CD4-positive, CD25-positive, alpha-beta regulatory T cell (primary cell): ENCODE results near the gene XPR1. TPM values are rescaled to one million over a fixed set of nuclear protein-coding genes. Genes with fewer than 3 reads are reported as not detected.

ENCODE experiments used
- ATAC-seq, 2 donors: fragments of 150-1000 bp; cut with Tn5 transposase; one replicate each; pipeline ENCODE4 v1.10.0; 2021; ENCODE audit warnings: low read depth in 2 of 2, moderate number of reproducible peaks in 2 of 2, moderate library complexity in 1 of 2
- DNase-seq, 3 donors: peaks; one replicate each; pipeline versions ENCODE4 v3.0.0 to v3.0.0-alpha.2; 2012 to 2022; ENCODE audit warnings: mixed read lengths in 1 of 3
- H3K27ac ChIP-seq: one replicate; pipeline ENCODE4 v1.7.0; 2013; ENCODE audit warnings: mild to moderate bottlenecking, low read length; ENCODE audit not compliant: insufficient read depth, poor library complexity, severe bottlenecking
- H3K27me3 ChIP-seq: one replicate; pipeline ENCODE4 v1.7.0; 2013; ENCODE audit warnings: low read length; ENCODE audit not compliant: control insufficient read depth, insufficient read depth
- H3K36me3 ChIP-seq: one replicate; pipeline ENCODE4 v1.7.0; 2013; ENCODE audit warnings: mild to moderate bottlenecking, low read length, moderate library complexity; ENCODE audit not compliant: control insufficient read depth, insufficient read depth
- H3K4me1 ChIP-seq: 2 replicates; pipeline ENCODE4 v1.7.0; 2013; ENCODE audit warnings: mild to moderate bottlenecking, low read length; ENCODE audit not compliant: insufficient read depth, control insufficient read depth, poor library complexity, severe bottlenecking
- H3K4me3 ChIP-seq: one replicate; pipeline ENCODE4 v1.7.0; 2013; ENCODE audit warnings: low read depth, mild to moderate bottlenecking, low read length, moderate library complexity
- H3K9me3 ChIP-seq, 2 experiments: 1 replicate in 1 of 2; 2 replicates in 1 of 2; pipeline ENCODE4 v1.7.0; 2013; ENCODE audit warnings: low read length in 2 of 2, mild to moderate bottlenecking in 1 of 2, moderate library complexity in 1 of 2; ENCODE audit not compliant: control insufficient read depth in 2 of 2
- H3K27ac Mint-ChIP-seq, 3 donors: one replicate each; pipeline ENCODE4 v1.8.0; 2020 to 2022; ENCODE audit warnings: mild to moderate bottlenecking in 3 of 3, mixed read lengths in 3 of 3, moderate library complexity in 2 of 3
- H3K27me3 Mint-ChIP-seq: one replicate; pipeline ENCODE4 v1.8.0; 2022; ENCODE audit warnings: mild to moderate bottlenecking, mixed read lengths
- H3K36me3 Mint-ChIP-seq: one replicate; pipeline ENCODE4 v1.8.0; 2020; ENCODE audit warnings: mixed read lengths
- H3K4me1 Mint-ChIP-seq, 4 donors: one replicate each; pipeline ENCODE4 v1.8.0; 2020 to 2022; ENCODE audit warnings: mixed read lengths in 4 of 4, mild to moderate bottlenecking in 1 of 4
- H3K4me3 Mint-ChIP-seq, 4 donors: one replicate each; pipeline ENCODE4 v1.8.0; 2020 to 2022; ENCODE audit warnings: mild to moderate bottlenecking in 4 of 4, mixed read lengths in 4 of 4, moderate library complexity in 3 of 4
- H3K9me3 Mint-ChIP-seq, 7 donors: one replicate each; pipeline ENCODE4 v1.8.0; 2020 to 2022; ENCODE audit warnings: mixed read lengths in 7 of 7, mild to moderate bottlenecking in 3 of 7, moderate library complexity in 2 of 7
- polyA plus RNA-seq, 4 donors: library from polyadenylated mRNA; unstranded; fragments of 300-500 nt; fragmentation: Illumina TruSeq; gene quantifications; one replicate each; pipeline ENCODE4 v1.2.3, GENCODE V29; 2021
- total RNA-seq: library from RNA; stranded (reverse); gene quantifications from one replicate; pipeline ENCODE4 v1.2.3, GENCODE V29; 2022

XPR1 gene
- total and polyA plus RNA-seq, 5 donors from 2014 or later = 6.4 to 24.2 (median 11.1) TPM

- H3K4me3 Mint-ChIP-seq = no peak overlapping the region
- no peak overlapping the region for H3K27ac Mint-ChIP-seq
- no peaks in the 10 kb centered on the region for H3K27me3 ChIP-seq
- DNase-seq = no peak
- H3K27ac ChIP-seq = no peak overlapping the region
- H3K4me1 ChIP-seq = no peaks in the 10 kb centered on the region
- no peaks in the 10 kb centered on the region for H3K4me1 Mint-ChIP-seq
- no peaks in the 10 kb centered on the region for H3K9me3 ChIP-seq
- H3K9me3 Mint-ChIP-seq = no peaks in the 10 kb centered on the region
- no peaks in the 10 kb centered on the region for H3K36me3 ChIP-seq
- H3K4me3 ChIP-seq = no peak overlapping the region
- no peak for ATAC-seq
- no peaks in the 10 kb centered on the region for H3K36me3 Mint-ChIP-seq
- peaks cover 8% of the 10 kb centered on the region for H3K27me3 Mint-ChIP-seq
Observed at GRCh38 chr1:180922631-180923015, 290.8 kb downstream of the XPR1 start.

- Mint-ChIP-seq H3K4me1 (no peaks in the 10 kb centered on the region), H3K27ac (no peak overlapping the region), H3K9me3 (no peaks in the 10 kb centered on the region), H3K27me3 (peaks cover 8% of the 10 kb centered on the region), H3K4me3 (no peak overlapping the region), H3K36me3 (no peaks in the 10 kb centered on the region)
- no peak overlapping the region for H3K4me3 ChIP-seq
- no peak for ATAC-seq
- H3K36me3 ChIP-seq = no peaks in the 10 kb centered on the region
- no peak overlapping the region for H3K27ac ChIP-seq
- H3K27me3 ChIP-seq = no peaks in the 10 kb centered on the region
- no peak for DNase-seq
- H3K4me1 ChIP-seq = no peaks in the 10 kb centered on the region
- no peaks in the 10 kb centered on the region for H3K9me3 ChIP-seq
Observed at GRCh38 chr1:180923021-180923841, 291.4 kb downstream of the XPR1 start.

GRCh38 chr1:180923887-180924286 is 292.1 kb downstream of the XPR1 start:
- Histone ChIP-seq H3K27ac (no peak overlapping the region), H3K27me3 (no peaks in the 10 kb centered on the region), H3K9me3 (no peaks in the 10 kb centered on the region), H3K36me3 (no peaks in the 10 kb centered on the region), H3K4me3 (no peak overlapping the region), H3K4me1 (no peaks in the 10 kb centered on the region)
- no peaks in the 10 kb centered on the region for H3K4me1 Mint-ChIP-seq
- DNase-seq (no peak), ATAC-seq (no peak)
- H3K27me3 Mint-ChIP-seq = peaks cover 8% of the 10 kb centered on the region
- no peaks in the 10 kb centered on the region for H3K36me3 Mint-ChIP-seq
- no peaks in the 10 kb centered on the region for H3K9me3 Mint-ChIP-seq
- no peak overlapping the region for H3K27ac Mint-ChIP-seq
- H3K4me3 Mint-ChIP-seq = no peak overlapping the region

GRCh38 chr1:180924939-180925338 is 293.1 kb downstream of the XPR1 start:
- Mint-ChIP-seq H3K4me3 (no peak overlapping the region), H3K27ac (no peak overlapping the region), H3K4me1 (no peaks in the 10 kb centered on the region), H3K9me3 (no peaks in the 10 kb centered on the region), H3K27me3 (peaks cover 4% of the 10 kb centered on the region), H3K36me3 (no peaks in the 10 kb centered on the region)
- no peak for DNase-seq
- no peaks in the 10 kb centered on the region for H3K27me3 ChIP-seq
- no peak overlapping the region for H3K27ac ChIP-seq
- ATAC-seq = no peak
- no peaks in the 10 kb centered on the region for H3K36me3 ChIP-seq
- H3K4me1 ChIP-seq = no peaks in the 10 kb centered on the region
- no peaks in the 10 kb centered on the region for H3K9me3 ChIP-seq
- no peak overlapping the region for H3K4me3 ChIP-seq

- Histone ChIP-seq H3K4me3 (no peak overlapping the region), H3K27me3 (no peaks in the 10 kb centered on the region), H3K36me3 (no peaks in the 10 kb centered on the region), H3K27ac (no peak overlapping the region), H3K9me3 (no peaks in the 10 kb centered on the region), H3K4me1 (no peaks in the 10 kb centered on the region)
- Mint-ChIP-seq H3K27me3 (peaks cover 4% of the 10 kb centered on the region), H3K27ac (no peak overlapping the region), H3K4me1 (no peaks in the 10 kb centered on the region), H3K4me3 (no peak overlapping the region), H3K36me3 (no peaks in the 10 kb centered on the region), H3K9me3 (no peaks in the 10 kb centered on the region)
- DNase-seq = no peak
- ATAC-seq = no peak
Observed at GRCh38 chr1:180925471-180926051, 293.7 kb downstream of the XPR1 start.

- H3K36me3 ChIP-seq = no peaks in the 10 kb centered on the region
Observed at GRCh38 chr1:180926164-180926981, 294.6 kb downstream of the XPR1 start.

GRCh38 chr1:180927348-180927747 is 295.5 kb downstream of the XPR1 start:
- Mint-ChIP-seq H3K27ac (no peak overlapping the region), H3K9me3 (no peaks in the 10 kb centered on the region), H3K27me3 (peaks cover 4% of the 10 kb centered on the region), H3K4me1 (no peaks in the 10 kb centered on the region), H3K4me3 (no peak overlapping the region), H3K36me3 (no peaks in the 10 kb centered on the region)
- ATAC-seq = no peak
- H3K36me3 ChIP-seq = no peaks in the 10 kb centered on the region
- no peak overlapping the region for H3K4me3 ChIP-seq
- H3K9me3 ChIP-seq = no peaks in the 10 kb centered on the region
- H3K4me1 ChIP-seq = no peaks in the 10 kb centered on the region
- H3K27ac ChIP-seq = no peak overlapping the region
- DNase-seq = no peak
- no peaks in the 10 kb centered on the region for H3K27me3 ChIP-seq

More at GRCh38 chr1:180926164-180926981, 294.6 kb downstream of the XPR1 start:
- DNase-seq = peak in 1 of 3 donors; percentile 33
- ATAC-seq = peak in 1 of 2 donors; percentile 27
- no peak overlapping the region for H3K4me3 Mint-ChIP-seq
- no peaks in the 10 kb centered on the region for H3K27me3 ChIP-seq
- H3K36me3 Mint-ChIP-seq = no peaks in the 10 kb centered on the region
- H3K27ac ChIP-seq = no peak overlapping the region
- H3K9me3 ChIP-seq = no peaks in the 10 kb centered on the region
- H3K4me3 ChIP-seq = no peak overlapping the region
- H3K27me3 Mint-ChIP-seq = peaks cover 4% of the 10 kb centered on the region
- H3K9me3 Mint-ChIP-seq = no peaks in the 10 kb centered on the region
- peak overlapping the region in 1 of 3 donors; percentile 20 for H3K27ac Mint-ChIP-seq
- H3K4me1 Mint-ChIP-seq = no peaks in the 10 kb centered on the region
- no peaks in the 10 kb centered on the region for H3K4me1 ChIP-seq
